SK-N-SH (cell line): ENCODE results near the gene STK39.

Source experiments
- CHD2 ChIP-seq: fragments of 150-350 bp; IDR thresholded peaks from 2 replicates; pipeline ENCODE4 v1.6.1; 2018; ENCODE audit warnings: low read length; ENCODE audit not compliant: partially characterized antibody
- CTCF ChIP-seq: fragments of 200-600 bp; sonication (generic); IDR thresholded peaks from 2 replicates; pipeline ENCODE4 v1.6.1; 2017; ENCODE audit warnings: antibody characterized with exemption, mild to moderate bottlenecking, moderate library complexity
- EZH2phosphoT487 ChIP-seq: fragments of 200-600 bp; sonication (generic); IDR thresholded peaks from 2 replicates; pipeline ENCODE4 v1.6.1; 2017; ENCODE audit warnings: low read depth, mixed run types, mild to moderate bottlenecking, antibody characterized with exemption, moderate library complexity, borderline replicate concordance
- FOXJ3 ChIP-seq: sonication (generic); formaldehyde crosslinking; IDR thresholded peaks from 2 replicates; pipeline ENCODE4 v1.5.1; 2020; ENCODE audit warnings: mild to moderate bottlenecking, missing genetic modification reagents
- FOXM1 ChIP-seq: IDR thresholded peaks from 2 replicates; pipeline ENCODE4 v1.4.0; 2012; ENCODE audit warnings: low read depth, mild to moderate bottlenecking
- RCOR1 ChIP-seq: fragments of 150-350 bp; IDR thresholded peaks from 2 replicates; pipeline ENCODE4 v1.6.1; 2017; ENCODE audit warnings: antibody characterized with exemption, low read length
- SMC3 ChIP-seq: IDR thresholded peaks from 2 replicates; pipeline ENCODE4 v1.6.1; 2012; ENCODE audit warnings: low read depth, low read length, improper control_type of control experiment

GRCh38 chr2:168222088-168222487 lies 25.3 kb downstream of the STK39 start:
- TF ChIP-seq CTCF (no peak), FOXJ3 (CRISPR knock-in tag) (no peak), FOXM1 (no peak), EZH2phosphoT487 (no peak), RCOR1 (no peak), SMC3 (no peak), CHD2 (no peak)
